Stimulated activated CD4-positive, alpha-beta T cell treated with anti-CD3 and anti-CD28 coated beads, Interleukin-4, amount 100 ng/mL, for 4 hours (primary cell): Measurements from ENCODE around the gene PCNX3.
A peak's percentile ranks its signal among the peaks of the same experiment; 100 is the strongest.

Experiments
- DNase-seq, 2 experiments: peaks; one replicate each; pipeline ENCODE4 v3.0.0-alpha.2; 2020

PCNX3 gene

DNA sequence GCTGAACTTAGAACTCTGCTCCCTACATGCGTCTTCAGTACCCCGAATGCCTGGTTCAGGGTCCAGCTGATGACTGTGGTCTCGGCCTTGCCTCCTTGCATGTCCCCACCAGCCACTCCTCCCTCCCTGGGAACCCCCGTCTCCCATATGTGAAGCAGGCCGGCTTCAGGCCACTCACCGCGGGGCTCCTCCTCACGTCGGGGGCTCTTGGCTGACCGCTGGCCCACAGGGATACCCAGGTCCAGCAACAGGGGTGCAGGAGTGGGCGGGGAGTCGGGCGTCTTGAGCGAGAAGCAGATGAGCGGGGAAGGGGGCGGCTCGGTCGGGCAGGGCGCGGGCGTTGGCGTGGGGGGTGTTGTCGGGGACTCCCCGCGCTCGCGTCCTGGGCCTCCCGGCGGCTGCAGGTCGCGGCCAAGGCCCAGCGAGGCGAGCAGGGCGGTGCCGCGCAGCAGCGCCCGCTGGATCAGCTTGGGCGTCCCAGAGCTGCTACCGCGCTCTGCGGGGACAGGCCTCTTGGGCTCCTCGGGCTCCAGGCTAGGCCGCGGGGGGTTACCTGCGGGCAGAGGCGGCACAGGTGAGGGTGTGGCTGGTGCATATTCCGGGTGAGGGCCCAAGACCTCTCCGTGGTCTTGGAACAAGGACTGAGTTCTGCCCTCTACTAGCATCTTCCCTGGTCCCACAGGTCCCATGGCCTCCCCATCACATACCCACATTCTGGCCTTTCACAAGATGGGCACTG, 16.2 kb upstream of the PCNX3 start:
- DNase-seq: no peak

DNA sequence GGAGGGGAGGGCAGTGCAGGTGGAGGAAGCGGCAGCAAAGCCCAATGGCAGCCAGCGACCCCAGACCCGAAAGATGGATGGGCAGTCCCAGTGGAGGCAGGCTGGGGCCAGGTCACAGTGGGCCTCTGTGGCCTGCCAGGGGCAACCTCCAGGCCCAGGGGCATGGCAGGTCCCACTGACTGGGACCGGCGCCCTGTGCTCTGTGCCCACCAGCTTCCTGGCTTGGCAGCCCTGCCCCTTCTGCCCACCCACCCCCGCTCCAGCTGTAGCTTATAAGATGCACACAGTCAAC, 15.7 kb upstream of the PCNX3 start:
- DNase-seq: no peak

DNA sequence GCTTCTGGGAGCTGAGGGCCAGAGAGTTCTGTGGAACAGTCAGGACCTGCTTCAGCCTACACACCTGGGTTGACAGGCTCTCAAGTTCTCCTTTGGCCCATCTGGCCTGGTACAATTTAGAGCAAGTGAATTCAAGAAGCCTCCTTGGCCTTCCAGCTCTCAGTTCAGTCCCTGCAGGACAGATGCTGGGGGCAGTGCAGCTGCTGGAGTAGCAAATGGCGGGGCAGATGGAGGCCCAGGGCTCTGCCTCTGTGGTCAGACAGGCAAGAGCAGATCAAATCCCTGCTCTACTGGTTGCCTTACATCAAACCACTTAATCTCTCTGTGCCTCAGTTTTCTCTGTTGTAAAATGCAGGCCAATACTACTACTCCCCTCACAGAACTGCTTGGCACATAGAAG, 11.3 kb upstream of the PCNX3 start:
- no peak for DNase-seq

DNA sequence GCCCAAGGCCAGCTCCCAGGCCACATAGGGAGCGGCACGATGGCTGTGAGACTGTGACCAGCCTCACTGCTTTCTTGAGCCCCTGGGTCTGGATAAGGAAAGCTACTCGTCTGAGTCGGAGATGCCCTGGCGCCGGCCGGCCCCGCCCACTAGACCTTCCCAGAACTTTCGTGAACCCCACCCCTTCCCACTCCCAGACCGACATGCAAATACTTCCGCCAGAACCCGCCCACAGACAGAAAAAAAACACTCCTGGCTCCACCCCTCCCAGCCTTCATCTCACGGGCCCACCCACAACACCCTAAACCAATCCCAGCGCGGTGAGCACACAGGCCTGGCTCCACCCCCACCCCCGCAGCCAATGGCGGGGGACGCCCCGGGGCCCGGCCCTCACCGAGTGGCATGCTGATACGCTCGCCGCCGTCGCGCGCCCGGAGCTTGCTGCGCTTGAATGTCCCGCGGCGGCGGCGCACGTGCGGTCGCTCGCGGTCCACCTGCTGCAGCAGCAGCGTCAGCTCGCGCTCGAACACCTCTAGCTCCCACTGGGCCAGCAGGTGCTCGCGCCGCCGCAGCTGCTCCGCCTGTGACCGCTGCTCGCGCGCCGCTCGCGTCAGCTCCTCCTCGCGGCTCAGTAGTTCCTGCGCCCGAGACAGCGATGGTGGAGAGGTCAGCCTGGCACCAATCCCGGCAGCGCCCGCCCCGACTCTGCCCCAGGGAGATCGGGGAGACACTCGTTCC, 8.5 kb upstream of the PCNX3 start:
- DNase-seq: no peak

DNA sequence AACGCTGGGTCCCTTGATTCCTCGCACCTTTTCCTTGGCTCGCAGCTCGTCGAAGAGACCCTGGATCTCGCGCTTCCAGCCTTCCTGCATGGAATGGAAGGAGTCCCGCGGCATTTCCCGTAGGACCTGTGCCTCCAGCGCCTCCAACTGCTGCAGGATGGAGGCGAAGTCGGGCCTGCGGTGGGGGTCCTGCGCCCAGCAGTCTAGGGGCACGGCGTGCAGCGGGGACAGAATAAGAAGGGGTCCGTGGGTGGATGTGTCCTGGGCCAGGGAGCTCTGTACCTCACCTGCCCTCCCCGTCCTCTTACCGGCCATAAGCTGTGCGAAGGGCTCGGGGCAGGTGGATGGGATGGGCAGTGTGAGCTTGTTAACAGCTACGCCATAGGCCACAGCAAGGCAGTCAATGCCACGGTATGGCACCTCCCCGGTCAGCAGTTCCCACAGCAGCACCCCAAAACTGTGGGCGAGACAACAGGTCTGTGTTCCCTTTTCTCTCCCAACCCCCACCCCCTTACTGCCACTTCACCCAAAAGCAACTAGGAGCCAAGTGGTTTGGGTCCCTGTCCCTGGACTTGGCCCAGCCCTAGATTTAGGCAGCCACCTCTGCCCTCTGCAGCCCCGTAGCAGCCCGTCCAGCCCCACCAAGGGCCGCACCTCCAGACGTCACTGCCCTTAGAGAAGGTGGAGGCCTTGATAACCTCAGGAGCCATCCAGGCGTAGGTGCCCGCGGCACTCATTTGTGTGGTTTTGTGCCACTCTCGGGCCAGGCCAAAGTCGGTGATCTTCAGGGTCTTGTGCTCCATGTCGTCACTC, 7.8 kb upstream of the PCNX3 start:
- no peak for DNase-seq

DNA sequence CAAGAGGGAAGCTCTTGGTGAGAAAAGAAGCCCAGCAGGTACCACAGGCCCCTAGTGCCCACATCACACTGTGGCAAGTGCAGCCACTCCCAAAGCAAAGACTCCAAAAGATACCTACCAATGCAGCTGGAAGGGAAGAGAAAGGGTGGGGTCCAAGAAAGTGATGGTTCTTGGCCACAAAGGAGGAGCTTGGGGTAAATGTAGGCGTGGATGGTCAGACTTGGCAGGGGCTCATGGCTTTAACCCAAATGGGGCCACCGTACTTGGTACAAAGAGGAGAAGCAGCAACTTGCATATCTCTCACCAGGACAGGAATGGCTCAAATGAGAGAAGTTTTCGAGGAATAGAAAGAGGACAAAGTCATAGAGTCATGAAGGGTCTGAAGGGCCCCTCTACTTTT, 6.3 kb upstream of the PCNX3 start:
- no peak for DNase-seq

DNA sequence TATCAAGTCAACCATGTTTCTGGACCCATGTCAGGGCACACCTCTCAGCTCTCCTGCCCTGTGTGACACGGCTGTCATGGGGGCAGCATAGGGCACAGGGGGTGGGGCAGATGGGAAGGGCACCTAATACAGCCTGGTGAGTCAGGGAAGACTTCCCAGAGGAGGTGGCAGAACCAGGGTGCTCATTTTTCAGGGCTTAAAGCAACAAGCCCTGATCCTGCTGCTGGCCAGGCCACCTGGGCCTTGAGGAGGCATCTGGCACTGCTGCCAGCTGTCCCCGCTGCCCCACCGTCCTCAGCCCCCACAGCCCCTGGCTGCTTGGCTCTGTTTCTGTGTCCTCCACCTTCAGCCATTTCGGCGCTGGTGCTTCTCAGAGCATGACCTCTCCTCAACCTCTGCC, 5.9 kb upstream of the PCNX3 start:
- DNase-seq: no peak

DNA sequence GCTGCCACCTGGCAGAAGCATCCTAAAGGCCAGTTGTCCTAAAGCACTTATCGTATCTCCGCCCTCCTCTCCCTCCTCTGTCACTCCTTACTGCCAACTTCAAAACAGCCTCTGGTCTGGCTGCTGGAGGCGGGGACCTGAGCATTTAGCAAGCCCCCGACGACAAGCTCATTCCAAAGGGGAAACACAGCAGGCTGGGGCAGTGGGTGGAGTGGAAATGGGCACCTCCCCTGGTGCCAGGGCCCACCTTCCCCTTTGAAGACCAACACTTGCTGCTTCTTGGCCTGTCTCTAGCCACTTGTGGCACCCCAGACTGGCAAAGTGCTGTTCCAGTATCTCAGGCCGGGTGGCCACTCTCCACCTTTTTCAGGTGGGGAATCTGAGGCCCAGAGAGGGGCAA, 5.2 kb upstream of the PCNX3 start:
- DNase-seq: no peak

DNA sequence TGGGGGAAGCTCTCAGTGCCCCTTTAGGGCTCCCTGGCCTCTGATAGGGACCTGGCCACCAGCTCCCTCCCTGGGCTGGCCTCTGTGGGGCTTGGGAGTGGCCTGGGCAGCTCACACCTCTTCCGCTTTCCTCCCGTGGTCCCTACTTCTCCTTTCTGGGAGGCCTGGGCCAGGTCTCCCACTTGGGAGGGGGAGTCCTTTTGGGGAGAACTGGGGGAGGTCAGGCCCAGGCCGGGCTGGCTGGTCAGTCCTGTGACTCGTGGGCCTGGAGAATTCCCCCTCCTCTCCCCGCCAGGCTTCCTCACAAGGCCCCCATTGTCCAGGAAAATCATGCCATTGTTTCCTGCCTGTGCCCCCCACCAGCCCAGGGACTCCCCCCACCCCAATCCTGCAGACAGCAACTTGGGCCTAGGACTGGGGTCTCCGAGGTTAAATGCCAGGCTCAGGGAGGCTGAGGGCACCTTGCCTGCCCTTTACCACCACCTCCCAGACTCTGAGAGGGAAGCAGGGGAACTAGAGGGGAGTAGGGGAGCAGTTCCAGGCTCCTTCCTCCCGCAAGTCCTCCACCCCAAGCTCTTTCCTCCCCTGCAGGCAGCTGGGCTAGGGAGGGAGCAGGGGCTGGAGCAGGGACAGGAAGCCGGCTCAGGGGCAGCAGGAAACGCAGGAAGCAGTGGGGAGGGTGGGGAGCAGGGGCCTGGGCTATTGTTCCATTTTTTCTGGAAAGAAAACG, 4.4 kb upstream of the PCNX3 start:
- no peak for DNase-seq

DNA sequence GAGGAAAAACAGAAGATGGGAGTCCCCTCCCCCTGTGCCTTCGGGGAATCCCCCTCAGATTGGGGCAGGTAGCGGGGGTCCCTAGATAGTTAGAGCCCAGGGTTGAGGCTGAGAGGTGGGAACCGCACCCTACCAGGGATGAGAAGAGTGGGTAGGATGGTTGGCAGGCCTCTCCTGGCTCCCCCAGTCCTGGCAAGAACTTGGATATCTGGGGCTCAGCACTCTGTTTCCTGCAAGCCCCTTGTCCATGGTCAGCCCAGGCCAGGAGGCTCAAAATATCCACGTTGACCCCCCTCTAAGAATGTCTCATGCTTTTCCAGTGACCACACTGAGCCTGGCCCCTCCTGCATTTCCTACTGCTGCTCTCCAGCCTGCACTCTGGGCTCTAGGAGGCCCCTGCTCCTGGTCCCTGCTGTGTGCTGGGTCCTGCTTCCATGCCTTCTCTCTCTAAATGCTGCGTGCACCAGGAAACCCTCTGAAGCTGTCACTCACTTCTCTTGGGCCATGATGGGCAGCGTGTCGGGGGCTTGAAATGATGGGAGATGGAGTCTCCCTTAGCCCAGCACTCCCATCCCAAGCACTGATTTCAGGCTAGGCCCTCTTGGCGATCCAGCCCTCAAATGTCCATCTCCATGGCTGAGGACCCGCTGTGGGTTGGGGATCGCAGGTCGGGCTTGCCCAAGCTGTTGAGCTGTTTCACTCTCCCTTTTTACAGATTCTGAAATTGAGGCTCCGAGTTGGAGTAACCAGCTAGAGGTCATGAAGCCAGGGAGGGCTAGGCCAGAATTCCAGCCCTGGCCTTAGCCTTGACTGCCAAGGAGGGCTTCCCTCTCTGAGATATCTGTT, 3.6 kb upstream of the PCNX3 start:
- DNase-seq: no peak

DNA sequence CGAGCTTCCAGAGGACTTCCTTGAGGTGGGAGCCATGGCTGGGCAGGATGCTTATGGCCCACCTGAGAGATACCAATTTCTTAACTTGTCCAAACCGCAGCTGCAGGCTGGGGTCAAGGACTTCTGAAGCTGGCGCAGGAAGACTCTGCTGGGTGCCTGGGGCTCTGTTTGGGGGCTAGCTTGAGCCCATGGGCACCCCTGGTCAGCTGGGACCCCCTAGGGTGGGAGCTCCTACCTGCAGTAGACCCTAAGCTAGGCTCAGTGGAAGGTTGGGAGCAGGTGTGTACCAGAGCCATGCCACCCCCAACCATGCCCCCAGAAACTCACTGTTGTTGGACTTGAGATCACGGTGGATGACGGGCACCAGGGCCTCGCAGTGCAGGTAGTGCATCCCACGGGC, 2.9 kb upstream of the PCNX3 start:
- no peak for DNase-seq

DNA sequence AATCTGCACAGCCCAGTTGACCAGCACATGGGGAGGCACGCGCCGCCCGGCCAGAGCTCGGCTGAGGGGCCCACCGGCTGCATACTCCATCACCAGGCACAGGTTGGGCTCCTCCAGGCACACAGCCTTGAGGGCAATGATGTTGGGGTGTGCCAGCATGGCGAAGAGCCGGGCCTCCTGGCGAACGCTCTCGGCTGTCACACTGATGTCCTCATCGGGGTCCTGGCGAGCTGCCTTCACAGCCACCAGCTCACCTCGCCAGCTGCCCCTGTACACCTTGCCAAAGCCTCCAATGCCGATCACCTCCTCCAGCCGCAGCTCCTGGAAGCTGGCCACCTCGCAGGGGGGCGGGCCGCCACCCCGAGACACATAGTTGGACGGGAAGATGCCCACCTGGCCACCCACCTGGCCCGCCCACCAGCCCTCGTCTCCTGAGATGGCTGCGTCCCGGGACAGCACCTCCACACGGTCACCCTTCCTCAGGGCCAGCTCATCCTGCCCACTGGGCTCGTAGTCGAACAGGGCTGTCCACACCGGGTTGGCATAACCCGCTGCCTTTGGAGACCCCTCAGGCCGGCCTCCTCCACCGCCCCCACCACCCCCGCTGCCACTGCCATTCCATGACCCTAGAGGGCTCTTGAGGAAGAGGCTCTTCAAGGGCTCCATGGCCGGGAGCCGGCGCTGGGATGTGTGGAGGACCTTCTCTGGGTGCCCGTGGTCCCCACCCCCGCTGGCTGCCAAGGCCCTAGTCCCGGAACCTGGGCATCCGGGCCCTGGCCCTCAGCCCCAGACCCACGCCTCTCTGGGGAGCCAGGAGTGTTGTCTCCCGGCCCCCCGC, 2.3 kb upstream of the PCNX3 start:
- DNase-seq: peak in 1 of 2 experiments; percentile 34

DNA sequence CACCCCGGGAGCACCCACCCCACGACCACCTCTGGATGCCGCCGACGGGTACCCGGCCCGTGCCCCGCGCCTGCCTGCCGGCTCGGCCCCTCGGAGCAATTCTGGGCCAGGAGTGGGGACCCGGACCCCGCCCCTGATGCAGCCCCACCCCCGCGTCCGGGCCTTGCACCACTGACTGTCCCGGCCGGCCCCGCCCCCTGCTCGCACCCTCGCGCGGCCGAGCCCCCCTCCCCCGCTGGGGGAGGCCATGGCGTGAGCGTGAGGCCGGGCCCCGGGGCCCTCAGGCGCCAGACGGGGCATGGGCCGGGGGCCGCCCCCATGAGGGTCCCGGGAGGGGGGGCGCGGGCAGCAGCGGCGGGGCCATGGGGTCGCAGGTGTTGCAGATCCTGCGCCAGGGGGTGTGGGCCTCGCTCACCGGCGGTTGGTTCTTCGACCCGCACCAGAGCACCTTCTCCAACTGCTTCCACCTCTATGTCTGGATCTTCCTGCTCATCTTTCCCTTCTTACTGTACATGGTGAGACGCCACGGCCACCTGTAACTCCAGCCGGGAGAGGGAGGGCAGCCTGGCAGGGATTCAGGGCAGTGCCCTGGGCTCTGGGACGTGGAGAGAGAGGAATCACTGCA, 486 bp downstream of the PCNX3 start:
- DNase-seq: peak in 1 of 2 experiments; percentile 59

DNA sequence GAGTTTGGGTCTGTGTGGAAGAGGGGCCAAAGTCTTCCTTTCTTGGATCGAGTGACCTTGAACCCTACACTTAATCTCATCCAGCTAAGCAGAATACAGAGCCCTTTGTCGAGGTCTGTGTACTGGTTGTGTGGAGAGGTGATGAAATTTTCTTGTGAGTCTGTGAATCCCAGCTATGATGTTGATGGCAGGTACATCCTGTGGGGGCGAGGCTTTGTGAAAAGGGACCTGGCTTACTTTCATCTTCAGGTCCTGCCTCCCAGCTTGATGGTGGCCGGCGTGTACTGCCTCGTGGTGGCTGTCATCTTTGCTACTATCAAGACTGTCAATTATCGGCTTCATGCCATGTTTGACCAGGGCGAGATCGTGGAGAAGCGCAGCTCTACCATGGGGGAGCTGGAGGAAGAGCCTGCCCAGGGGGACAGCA, 1.0 kb downstream of the PCNX3 start:
- no peak for DNase-seq

DNA sequence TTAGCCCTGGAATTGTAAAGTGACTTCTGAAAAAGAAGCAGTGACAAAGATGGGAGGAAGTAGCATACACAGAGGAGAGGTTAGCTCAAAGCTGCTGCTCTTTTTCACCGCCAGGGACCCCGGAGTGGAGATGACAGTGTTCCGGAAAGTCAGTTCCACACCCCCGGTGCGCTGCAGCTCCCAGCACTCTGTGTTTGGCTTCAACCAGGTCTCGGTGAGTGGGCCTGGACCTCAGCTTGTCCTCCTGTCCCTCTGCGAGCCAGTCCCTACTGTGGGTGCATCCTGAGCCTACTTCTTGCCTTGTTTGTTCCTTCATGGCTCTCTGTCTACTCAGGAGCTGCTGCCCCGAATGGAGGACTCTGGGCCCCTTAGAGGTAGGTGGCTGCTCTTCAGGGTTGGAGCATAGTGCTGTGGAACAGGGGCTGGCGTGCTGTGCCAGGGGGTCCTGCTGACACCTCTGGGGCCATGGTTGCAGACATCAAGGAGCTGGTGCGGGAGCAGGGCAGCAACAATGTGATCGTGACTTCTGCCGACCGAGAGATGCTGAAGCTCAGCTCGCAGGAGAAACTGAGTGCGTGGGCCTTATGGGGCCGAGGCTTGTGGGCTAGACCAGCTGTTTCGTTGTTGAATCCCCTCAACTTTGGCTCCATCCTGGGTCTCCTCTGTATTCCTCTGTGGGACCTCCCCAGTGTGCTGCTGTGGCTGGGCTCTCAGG, 1.7 kb downstream of the PCNX3 start:
- no peak for DNase-seq

DNA sequence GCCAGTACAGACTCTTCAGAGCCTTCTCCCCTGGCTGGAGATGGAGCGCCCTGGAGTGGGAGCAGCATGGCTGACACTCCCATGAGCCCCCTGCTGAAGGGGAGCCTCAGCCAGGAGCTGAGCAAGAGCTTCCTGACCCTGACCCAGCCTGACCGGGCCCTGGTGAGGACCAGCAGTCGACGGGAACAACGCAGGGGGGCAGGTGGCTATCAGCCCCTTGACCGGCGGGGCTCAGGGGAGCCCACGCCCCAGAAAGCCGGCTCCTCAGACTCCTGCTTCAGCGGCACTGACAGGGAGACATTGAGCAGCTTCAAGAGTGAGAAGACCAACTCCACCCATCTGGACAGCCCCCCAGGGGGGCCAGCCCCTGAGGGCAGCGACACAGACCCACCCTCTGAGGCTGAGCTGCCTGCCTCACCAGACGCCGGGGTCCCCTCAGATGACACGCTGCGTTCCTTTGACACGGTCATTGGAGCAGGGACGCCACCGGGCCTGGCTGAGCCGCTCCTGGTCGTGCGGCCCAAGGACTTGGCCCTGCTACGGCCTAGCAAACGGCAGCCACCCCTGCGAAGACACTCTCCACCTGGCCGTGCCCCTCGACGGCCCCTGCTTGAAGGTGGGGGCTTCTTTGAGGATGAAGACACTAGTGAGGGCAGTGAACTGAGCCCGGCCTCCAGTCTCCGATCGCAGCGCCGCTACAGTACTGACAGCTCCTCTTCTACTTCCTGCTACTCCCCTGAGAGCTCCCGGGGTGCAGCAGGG, 2.6 kb downstream of the PCNX3 start:
- DNase-seq: no peak

DNA sequence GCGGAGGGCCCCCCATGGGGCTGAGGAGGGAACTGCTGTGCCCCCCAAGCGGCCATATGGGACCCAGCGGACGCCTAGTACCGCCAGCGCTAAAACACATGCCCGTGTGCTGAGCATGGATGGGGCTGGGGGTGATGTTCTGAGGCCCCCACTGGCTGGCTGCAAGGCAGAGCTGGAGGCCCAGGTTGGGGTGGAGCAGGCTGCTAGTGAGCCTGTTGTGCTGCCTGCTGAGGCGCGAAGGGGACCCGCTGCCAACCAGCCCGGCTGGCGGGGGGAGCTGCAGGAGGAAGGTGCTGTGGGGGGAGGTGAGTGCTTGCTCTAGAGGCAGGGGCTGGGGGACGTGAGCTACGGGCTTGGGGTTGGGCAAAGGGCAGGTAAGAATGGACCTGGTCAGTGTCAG, 3.2 kb downstream of the PCNX3 start:
- DNase-seq: no peak

DNA sequence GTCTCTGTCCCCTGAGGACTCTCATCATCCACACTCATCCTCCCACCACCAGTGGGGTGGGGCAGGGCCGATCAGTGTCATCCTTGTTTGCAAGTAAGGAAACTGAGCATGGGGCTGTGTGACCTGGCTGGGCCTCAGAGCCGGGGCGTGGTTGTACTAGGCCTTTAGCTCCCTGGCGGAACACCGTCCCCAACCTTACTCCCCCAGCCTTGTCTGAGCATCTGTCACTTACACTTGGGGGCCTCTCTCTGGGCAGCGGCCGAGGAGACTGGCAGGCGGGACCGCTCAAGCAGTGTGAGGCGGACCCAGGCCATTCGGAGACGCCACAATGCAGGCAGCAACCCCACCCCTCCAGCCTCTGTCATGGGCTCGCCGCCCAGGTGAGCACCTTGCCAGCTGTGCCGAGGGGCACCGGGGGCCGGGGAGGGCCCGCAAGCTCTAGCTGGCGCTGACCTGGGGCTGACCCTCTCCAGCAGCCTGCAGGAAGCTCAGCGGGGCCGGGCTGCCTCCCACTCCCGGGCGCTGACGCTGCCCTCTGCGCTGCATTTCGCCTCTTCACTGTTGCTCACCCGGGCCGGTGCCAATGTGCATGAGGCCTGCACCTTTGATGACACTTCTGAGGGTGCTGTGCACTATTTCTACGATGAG, 3.8 kb downstream of the PCNX3 start:
- DNase-seq: no peak

DNA sequence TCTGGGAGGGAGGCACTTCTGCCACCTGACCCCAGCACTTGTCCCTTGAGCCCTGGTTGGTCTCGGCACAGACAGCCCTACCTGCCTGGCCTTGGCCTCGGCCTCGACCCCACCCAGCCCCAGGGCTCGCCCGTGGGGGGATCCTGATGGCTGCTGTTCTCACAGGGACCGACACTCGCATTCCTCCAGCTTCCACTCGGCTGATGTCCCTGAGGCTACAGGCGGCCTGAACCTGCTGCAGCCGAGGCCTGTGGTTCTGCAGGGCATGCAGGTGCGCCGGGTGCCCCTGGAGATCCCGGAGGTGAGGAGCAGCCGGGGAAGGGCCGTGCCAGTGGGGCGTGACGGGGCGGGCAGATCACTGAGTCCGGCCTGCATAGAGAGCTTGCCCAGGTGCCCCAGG, 5.1 kb downstream of the PCNX3 start:
- DNase-seq: no peak
